GM21717 (cell line): ENCODE measurements around the gene AUH.
"Not testable (repeated sequence)": the region's sequence is repeated elsewhere in the genome, so short reads cannot be mapped to it uniquely, and the experiment has no call there.

Experiments
- ATAC-seq: cut with Tn5 transposase; IDR thresholded peaks from one replicate; pipeline ENCODE4 v1.9.1; 2021; ENCODE audit warnings: mild to moderate bottlenecking, moderate library complexity; ENCODE audit not compliant: unreplicated experiment

AUH gene

DNA sequence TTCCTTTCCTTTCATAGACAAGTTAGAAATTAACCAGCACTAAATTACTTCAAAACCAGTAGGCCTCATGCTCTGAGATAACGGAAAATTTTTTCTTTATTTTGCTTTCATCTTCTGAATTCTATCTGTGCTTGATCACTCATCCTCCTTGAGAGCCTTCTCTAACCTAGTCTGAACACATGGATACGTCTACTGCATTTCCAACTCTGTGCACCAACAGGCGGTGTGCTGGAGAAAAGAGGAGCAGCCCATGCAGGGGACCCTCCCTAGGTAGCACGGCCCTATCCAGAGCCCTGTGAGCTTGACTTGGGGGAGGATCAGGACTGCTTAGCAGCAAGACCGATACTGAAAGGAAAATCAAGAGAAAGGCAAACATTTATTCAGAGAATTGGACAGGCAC, 149.8 kb downstream of the AUH start:
- ATAC-seq, result no peak

DNA sequence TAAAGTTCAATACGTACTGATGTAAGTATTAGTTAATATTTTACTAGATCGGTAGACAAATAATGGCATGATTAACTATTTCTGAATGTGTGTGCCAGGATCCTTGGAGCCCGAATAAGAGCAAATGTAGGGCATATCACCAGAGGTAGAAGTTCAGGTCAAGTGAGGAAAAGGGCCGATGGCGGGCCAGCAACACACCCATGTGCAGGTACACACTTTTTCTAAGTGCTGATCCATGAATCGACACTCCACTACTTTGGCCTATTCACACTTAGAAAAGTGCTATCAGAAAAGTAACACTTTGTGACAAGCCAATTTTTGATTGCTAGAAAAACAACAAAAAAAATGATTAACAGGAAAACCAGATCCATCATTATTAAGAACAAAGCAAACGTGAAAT, 150.3 kb downstream of the AUH start:
- ATAC-seq, result no peak

DNA sequence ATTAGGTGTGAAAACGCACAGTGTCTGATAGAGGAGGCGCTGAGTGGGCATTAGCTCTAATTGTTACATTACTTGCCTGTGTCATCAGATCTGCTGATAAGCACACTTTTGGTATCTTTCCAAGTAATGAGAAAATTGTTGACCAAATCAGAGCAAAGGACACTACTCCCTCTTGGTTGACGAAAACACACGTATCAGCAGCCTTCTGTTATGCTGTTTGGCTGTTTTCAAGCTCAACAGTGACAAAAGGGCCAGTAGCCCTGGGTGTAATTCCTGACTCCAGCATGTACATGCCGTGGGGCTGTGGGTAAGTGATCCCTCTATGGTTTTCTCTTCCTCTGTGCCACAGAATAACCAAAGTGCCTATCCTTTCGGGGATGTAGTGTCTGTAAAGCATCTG, 151.4 kb downstream of the AUH start:
- no peak for ATAC-seq

DNA sequence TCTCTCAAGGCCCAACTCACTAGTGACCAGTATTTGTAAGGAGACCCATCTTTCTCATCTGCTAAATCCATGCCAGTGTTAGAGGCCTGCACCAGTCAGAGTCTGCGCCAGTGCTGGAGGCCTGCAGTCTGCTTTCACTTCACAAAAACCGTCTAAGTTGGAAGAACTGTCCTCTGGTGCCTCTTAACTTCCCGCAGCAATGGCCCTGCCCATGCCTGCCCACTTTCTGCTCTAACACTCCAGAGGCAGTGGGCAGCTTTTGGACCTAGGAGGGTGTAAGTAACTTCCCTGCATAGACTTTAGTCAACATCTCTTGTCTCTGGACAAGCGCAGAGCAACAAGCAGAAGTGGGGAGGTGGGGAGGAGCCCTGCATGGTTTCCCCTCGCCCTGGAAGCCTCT, 152.9 kb downstream of the AUH start:
- no peak for ATAC-seq

DNA sequence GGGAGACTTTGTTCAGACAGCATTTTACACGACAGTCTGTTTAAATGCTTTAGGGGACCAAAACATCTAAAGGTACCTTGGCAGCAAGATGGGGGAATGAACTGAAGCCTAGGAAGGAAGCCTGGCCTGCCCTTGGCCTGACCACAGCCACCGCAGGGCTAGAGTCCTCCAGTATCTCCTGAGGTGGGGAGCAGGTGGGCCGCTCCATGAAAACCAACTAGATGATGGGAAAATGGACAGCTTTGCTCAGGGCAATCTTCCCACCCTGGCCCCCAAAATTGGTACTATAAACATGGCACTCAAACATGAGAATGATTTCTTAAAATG, 153.3 kb downstream of the AUH start:
- ATAC-seq, result no peak

DNA sequence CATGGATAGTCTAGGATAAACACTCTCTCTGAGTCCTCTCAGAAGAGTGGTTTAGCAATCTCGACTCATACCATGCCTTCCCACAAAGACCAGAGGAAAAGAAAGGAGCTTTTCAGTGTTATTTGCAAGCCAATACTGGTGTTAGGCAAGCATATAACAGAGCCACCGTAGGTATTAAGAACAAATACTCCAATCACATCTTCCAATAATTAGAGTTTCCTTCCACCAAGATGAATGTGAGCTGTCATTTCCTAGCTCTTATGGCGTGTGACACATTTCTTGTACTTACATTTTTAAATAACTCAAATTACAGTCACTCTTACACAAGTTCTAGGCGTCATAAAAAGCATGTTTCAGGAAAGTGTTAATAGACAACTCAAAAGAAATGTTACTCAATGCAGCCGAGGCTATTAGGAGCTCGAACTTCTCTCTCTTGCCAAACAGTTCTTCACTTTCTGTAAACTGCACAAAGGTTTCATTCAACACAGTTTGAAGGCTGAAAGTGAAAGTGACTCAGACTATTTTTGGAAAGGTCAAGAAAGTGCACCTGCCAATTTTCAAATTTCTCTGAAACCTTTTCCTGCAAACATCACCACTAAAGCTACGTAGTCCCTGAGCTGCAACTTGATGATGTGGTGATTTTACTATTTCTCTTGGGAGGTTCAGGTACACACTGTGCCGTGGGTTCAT, 153.8 kb downstream of the AUH start:
- ATAC-seq, result peak; percentile 87

DNA sequence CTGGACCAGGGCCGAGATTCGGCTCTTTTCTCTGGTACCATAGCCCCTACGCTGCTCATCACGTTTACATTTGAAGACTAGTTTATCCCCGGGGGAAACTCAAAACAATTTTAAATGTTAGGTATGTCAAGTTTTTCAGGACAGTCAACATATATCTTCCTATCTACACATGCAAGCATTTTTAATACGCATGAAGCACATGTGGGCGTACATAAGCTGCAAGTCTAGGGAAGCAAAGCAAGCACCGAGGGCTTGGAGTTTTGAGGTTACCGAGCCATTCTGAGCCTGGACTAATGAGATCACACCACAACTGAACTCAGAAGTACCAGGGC, 154.4 kb downstream of the AUH start:
- no peak for ATAC-seq

DNA sequence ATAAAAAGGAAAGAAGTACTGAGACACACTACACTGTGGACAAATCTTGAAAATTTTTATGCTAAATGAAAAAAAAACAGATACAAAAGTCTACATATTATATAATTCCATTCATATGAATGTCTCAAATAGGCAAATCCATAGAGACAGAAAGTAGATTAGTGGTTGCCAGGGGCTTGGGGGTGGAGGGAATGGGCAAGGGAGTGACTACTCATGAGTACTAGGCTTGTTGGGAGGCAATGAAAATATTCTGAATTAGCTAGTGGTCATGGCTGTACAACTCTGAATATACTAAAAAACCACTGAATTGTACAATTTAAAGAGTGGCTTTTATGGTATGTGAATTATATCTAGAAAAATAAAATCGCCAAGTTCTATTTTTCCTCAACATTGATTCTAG, 154.9 kb downstream of the AUH start:
- ATAC-seq, result no peak

DNA sequence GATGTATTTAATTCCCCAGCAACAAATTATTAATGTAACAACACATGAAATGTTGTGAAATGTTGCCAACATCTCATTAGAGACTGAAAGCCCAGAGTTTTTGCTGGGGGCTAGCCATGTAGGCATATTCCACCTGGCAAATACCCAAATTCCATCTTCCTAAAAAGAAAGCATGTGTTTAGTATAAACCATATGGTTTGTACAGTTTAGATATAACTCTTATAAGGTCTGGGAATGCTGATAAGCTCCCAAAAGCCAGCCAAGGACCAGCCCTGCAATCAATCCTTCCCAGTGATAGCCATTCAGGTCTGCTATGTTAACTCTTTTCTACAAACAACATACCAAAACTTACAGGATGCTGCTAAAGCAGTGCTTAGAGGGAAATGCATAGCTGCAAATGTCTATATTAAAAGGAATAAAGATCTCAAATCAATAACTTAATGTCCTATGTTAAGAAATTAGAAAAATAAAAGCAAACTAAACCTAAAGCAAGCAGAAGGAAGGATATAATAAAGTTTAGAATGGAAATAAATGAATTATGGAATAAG, 158.9 kb downstream of the AUH start:
- no peak for ATAC-seq

DNA sequence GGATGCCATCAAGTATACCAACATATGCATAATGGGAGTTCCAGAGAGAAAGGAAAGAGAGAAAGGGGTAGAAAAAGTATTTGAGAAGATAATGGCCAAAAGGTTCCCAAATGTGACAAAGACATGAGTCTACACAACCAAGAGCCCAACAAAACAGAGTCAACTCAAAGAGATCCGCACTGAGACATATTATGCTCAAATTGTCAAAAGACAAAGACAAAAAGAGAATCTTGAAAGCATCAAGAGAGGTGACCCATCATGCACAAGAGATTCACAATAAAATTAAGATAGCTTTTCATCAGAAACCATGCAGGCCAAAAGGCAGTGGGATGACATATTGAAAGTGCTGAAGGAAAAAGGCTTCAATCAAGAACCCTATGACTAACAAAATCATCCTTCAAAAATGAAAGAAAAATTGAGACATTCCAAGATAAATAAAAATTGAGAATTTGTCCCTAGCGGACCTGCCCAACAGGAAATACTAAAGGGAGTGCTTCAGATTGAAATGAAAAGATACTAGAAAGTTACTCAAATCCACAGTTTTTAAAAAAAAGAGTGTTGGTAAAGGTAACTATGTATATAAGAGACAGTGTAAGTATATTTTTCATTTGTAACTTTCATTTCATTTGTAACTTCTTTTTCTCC, 160.9 kb downstream of the AUH start:
- ATAC-seq, result no peak

DNA sequence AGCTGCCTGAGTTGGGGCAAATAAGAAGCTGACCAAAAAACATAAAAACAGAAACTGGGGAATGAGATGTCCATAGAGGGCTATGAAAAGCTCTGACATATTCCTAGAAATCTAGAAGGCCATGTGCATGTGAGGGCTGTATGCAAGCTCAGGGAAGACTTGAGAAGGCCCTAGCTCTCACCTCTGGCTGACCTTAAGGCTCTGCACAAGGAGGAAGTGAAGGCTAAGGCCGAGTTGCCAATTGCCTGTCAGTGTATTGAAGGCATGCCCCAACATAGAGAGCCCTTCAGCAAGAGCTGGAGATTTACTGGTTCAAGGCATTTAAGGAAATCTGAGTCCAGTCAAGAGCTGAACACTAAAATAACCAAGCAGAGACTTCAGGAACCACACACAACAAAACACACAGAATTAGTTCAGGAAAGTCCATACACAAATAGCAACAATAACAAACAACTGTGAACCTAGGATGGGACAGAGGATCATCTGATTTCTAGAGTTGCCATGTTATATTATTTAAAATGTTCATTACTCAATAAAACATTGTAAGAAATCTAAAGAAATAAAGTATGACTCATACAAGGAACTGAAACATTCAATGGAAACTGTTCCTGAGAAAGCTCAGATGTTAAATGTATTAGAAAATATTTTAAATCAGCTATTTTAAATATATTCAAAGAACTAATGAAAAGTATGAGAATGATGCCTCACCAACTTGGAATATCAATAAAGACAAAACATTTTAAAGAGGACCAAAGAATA, 161.8 kb downstream of the AUH start:
- no peak for ATAC-seq

DNA sequence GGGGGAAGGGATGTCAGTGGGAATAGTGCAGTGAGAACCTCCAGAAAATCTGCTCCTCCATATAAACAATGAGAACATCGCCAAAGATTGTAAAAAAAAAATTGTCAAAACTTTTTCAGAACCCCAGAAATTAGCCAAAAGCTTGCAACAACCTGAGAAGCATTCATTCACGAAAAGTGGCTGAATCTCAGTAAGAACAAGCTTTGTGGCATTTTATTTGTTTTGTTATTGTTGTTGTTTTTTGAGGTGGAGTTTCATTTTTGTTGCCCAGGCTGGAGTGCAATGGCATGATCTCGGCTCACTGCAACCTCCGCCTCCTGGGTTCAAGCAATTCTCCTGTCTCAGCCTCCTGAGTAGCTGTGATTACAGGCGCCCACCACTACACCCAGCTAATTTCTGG, 162.8 kb downstream of the AUH start:
- ATAC-seq, result not testable (repeated sequence)

DNA sequence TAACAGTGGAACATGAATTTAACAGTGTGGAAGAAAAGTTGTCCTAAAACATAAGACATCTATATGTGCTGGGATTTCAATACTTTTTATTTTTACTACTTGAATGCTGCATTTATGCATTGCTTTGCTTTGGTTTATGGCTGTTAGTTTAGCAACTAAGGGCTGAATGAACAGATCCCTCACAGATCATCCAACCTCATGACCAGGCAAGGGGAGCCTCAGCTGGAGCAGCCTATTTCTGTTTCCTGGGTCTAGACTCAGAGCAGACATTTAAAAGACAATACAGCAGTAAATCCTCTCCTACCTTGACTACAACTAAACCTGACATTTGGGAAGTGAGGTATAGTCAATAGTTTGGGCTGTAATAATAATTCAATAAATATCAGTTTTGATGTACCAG, 163.3 kb downstream of the AUH start:
- no peak for ATAC-seq

DNA sequence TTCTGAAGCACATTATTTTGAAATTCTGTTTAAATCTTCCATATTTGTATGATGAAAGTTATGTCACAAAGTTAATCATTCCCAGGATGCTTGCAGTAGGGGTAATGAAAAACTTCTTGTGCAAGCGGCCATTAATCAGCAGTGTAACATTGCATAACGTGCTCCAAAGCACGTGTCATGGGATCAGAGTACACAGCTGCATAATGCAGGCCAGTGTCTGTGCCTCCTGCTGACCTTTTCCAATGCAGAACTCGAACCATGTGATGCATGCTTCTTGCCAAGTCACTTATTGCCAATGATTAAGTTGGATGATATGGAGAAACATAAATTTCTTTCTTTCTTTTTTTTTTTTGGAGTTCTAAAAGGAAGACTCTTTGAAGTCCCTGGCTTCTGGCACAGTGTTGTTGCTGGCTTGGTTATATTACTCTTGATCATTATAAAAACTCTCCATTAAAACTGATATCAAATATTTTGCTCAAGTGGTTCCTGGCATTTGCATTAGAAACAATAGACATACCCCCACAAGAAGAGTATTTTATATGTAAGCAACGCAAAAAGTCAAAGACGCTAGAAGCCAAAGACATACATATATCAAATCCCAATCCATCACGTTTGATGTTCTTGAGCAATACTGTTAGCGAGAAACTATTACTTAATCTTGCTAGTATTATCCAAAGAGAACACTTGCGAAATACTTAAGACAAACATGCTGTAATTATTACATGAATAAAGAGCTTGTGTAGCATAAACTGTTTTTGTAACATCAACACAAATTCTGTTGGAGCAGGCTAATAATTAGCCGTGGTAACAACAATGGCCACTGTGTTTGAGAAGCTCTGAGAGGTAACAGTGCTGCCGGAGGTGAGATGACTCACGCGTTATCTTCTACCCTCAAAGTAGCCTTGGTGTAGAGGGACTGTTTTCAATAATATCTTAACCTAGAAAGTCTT, 164.2 kb downstream of the AUH start:
- ATAC-seq, result no peak

DNA sequence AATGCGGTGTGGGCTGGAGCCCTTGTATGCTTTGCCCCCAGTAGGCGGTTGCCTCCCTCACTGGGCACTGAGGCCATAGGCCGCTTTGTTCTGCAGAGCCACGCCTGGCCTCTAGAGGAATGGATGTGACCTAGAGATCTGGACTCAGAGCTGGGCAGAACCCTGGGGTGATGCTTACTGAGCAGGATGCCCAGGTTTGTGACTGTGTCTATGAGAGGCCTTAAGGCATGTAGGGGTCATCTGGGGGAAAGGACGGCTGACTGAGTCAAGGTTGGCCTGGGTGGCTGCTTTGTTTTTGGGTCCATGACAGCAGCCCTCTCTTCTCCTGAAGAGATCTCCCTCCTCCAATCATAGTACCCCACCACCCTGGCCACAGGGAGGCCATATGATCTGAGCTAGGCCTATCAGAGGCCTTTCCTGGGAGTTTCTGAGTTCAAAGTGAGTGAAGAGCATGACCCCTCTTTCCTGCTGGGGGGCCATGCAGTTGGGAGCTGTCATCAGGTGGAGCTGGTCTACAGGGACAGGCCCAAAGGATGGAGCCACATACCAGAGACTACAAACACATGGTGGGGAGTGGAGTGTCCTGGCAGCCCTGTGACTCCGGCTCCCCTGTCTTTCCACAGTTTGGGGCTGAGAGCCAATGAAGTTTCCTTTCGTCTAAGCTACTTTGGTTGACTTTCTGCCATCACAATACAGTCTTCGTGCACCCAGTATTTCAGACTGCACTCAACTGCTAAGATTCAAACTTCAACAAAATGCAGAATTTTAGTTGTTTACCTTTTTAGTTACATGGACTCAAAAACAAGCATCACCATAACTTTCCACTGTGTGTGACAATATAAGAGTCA, 165.4 kb downstream of the AUH start:
- ATAC-seq, result no peak

DNA sequence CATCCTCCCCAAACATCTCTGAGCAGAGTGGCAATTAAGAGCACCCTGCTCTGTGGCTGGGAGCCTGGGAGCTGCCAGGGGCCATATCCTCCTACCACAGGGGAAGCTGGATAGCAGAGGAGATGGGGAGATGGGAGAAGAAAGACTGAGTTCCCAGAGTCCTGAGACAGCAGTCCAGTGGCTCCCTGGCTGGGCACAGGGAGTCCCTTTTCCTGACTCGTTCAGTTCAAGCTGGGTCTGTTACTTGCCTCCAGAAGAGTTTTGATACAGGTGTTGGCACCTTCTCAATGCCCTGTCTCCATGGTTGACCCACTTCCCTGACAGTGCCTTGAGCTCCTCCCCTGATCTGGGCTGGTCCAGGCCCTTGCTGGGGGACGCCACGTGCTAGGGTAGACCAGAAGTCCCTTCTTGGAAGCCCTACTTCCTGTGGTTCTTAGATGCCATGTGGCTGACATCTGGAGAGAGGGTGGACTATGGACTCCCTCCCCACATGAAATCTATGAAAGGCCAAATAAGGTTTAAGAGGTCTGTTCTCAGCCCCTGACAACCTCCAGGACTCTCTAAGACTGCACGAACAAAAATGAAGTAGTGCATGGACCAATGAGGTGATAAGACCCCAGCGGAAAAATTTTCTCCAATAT, 166.2 kb downstream of the AUH start:
- ATAC-seq, result no peak

DNA sequence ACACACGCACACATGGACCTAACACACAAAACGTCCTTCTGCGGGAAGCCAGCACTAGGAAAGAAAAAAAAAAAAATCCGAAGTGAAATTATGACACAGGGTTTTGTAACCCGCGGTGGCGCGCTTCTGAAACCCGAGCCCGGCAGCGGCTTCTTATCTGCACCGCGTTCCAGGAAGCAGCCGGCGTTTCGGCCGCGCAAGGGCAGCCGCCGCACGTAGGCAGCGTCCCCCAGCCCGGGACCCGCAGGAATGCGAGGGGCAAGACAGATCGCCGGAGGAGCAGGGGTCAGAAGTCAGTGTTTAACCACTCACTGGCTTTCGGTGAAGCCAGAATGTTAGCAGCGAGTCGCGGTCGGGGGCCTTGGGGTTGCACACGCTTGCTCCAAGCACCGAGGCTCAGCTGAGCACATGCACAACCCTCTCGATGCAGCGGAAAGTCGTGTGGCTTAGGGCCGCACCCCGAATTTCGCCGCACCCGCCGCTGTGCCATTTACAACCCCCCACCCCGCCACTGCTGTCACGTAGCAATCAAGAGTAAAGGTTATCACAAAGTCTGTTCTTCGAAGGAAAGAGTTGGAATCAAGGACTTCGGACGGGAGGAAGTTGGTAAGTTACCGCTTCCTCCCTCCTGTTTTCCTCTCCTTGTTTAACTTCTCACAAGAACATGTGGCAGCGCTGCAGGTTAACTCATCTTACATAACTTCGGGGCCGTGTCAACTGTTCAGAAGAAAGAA, 167.9 kb downstream of the AUH start:
- peak; percentile 76 for ATAC-seq

DNA sequence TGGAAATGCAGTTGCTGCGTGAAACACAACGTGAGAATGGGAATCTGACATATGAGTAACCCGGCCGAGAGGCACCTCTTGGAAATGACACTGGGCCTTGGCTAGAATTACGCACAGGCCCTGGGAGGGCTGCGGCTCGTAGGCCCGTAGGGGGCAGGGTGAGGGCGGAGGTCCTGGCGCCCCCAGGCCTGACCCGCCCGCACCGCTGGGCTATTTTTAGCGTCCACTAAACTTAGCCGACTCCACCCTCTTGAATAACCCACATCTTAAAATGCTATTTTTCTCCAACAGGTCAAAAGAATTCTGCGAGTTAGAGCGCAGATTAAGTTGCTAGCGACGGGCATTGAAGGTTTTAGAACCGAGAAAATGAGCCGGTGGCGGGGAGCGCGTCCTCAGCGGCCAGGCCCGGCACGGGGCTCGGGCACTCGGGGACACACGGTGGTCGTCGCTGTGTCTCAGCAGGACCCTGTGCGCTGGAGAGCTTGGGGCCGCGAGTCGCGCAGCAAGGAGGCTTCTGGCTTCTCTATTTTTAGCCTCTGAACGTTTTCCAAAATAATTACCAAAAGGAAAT, 168.5 kb downstream of the AUH start:
- ATAC-seq, result peak; percentile 30
